HEK293T (cell line): Measurements from ENCODE around the gene LRIT2.

ENCODE experiments used
- BHLHE40 ChIP-seq: fragments of 450-650 bp; IDR thresholded peaks from 2 replicates; pipeline ENCODE4 v1.6.1; 2016; ENCODE audit warnings: mild to moderate bottlenecking, moderate library complexity, borderline replicate concordance
- ELF4 ChIP-seq: fragments of 450-650 bp; IDR thresholded peaks from 2 replicates; pipeline ENCODE4 v1.6.1; 2017; ENCODE audit warnings: antibody characterized with exemption
- FOXM1 ChIP-seq: fragments of 450-650 bp; IDR thresholded peaks from 2 replicates; pipeline ENCODE4 v1.6.1; 2017; ENCODE audit warnings: mild to moderate bottlenecking, borderline replicate concordance
- L3MBTL2 ChIP-seq: fragments of 450-650 bp; conservative IDR thresholded peaks from 2 replicates; pipeline ENCODE4 v1.6.1; 2016; ENCODE audit warnings: mild to moderate bottlenecking
- LEF1 ChIP-seq: fragments of 450-650 bp; IDR thresholded peaks from 2 replicates; pipeline ENCODE4 v1.6.1; 2017; ENCODE audit warnings: mild to moderate bottlenecking, borderline replicate concordance
- PKNOX1 ChIP-seq: fragments of 450-650 bp; IDR thresholded peaks from 2 replicates; pipeline ENCODE4 v1.6.1; 2016
- SP1 ChIP-seq: fragments of 450-650 bp; IDR thresholded peaks from 2 replicates; pipeline ENCODE4 v1.6.1; 2017
- SUZ12 ChIP-seq: fragments of 450-650 bp; IDR thresholded peaks from 2 replicates; pipeline ENCODE4 v1.6.1; 2016; ENCODE audit warnings: mild to moderate bottlenecking

- TF ChIP-seq FOXM1 (no peak), SUZ12 (no peak), PKNOX1 (no peak), BHLHE40 (no peak), ELF4 (no peak), SP1 (no peak), L3MBTL2 (no peak), LEF1 (no peak)
Observed at GRCh38 chr10:84256510-84257342, 31.4 kb upstream of the LRIT2 start.
